ENCODE results near the gene MAF.

DNA sequence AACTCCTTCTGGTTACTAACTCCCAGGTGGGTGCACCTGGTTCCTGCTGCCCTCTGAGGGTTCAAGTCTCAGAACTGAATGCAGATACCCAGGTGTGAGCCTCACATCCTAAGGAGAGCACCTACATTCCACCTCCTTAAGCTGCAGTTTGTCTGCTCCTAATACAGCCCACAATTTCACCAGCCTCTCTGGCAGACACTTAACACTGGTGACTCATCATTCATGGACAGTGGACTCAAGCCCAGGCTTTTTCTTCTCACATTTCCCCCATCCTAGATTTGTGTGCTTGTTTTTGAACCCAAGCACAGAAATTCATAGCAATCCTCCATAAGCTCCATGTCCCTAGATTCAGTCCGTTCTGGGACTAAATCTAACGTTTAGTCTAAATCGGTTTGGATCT lies 7.0 kb upstream of the MAF start:
- TF ChIP-seq ZZZ3 (IDR thresholded peaks at IDR 0.05) (no peak), TARDBP (IDR thresholded peaks at IDR 0.05) (no peak)
- TF ChIP-seq, protein P1, sequence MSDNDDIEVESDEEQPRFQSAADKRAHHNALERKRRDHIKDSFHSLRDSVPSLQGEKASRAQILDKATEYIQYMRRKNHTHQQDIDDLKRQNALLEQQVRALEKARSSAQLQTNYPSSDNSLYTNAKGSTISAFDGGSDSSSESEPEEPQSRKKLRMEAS (CRISPR knock-in tag; IDR thresholded peaks at IDR 0.05) = no peak
- TF ChIP-seq, protein P2, sequence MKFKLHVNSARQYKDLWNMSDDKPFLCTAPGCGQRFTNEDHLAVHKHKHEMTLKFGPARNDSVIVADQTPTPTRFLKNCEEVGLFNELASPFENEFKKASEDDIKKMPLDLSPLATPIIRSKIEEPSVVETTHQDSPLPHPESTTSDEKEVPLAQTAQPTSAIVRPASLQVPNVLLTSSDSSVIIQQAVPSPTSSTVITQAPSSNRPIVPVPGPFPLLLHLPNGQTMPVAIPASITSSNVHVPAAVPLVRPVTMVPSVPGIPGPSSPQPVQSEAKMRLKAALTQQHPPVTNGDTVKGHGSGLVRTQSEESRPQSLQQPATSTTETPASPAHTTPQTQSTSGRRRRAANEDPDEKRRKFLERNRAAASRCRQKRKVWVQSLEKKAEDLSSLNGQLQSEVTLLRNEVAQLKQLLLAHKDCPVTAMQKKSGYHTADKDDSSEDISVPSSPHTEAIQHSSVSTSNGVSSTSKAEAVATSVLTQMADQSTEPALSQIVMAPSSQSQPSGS (CRISPR knock-in tag; IDR thresholded peaks at IDR 0.05) = no peak
